ENCODE results near the gene CRKL. TPM values are rescaled to one million over a fixed set of nuclear protein-coding genes. Genes with fewer than 3 reads are reported as not detected.

The CRKL gene
- total RNA-seq, 1 experiment from 2014 or later = 106 TPM

DNA sequence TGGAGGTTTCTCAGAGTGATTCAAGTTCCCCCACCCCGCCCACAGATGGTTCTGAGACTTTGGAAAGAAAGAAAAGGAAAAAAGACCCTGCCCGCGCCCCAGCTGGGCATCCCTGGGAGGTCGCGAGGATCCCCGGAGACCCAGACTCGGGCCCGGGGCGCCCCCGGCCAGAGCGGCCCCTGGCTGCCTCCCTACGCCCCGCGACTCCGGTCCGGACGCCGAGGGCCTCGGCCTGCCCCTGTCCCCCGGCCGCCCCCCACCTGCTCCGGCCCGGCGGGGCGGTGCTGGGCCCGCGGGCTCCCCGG lies 47.5 kb downstream of the CRKL start:
- Histone ChIP-seq H3K18ac (ENCODE audit: insufficient read length, low read depth, low read length) (no peak overlapping the region), H3K79me1 (ENCODE audit: insufficient read depth, low read depth, low read length, poor library complexity, severe bottlenecking) (no peaks in the 10 kb centered on the region), H3K4me2 (ENCODE audit: insufficient read depth, insufficient read length, low read length) (peak overlapping the region; percentile 9), H4K5ac (ENCODE audit: insufficient read length, low read depth, low read length) (no peak overlapping the region), H2BK120ac (ENCODE audit: low read depth, low read length, poor library complexity, severe bottlenecking) (no peak overlapping the region), H2AFZ (ENCODE audit: low read length) (no peak overlapping the region), H2BK20ac (ENCODE audit: low read depth, low read length, poor library complexity, severe bottlenecking) (no peak overlapping the region), H3K23ac (ENCODE audit: insufficient read length, low read depth, low read length) (no peak overlapping the region), H2BK15ac (ENCODE audit: low read depth, low read length) (no peak overlapping the region), H2BK5ac (ENCODE audit: insufficient read length, low read length) (no peak overlapping the region), H4K20me1 (ENCODE audit: control insufficient read depth, insufficient read depth, insufficient read length) (no peaks in the 10 kb centered on the region), H3K56ac (ENCODE audit: insufficient read length, low read depth, low read length) (no peak overlapping the region), H3T11ph (ENCODE audit: low read length) (no peak overlapping the region), H3K9ac (ENCODE audit: extremely low read depth, insufficient read length, low read length) (no peak overlapping the region), H4K8ac (replicated peaks; ENCODE audit: insufficient read length, low read depth, low read length) (no peak overlapping the region), H3K23me2 (ENCODE audit: insufficient read length, low read depth, low read length, poor library complexity, severe bottlenecking) (no peaks in the 10 kb centered on the region), H2BK12ac (ENCODE audit: insufficient read length, low read depth, low read length) (no peak overlapping the region), H3K79me2 (ENCODE audit: insufficient read depth, low read length) (no peaks in the 10 kb centered on the region), H2AK5ac (ENCODE audit: insufficient read length, low read length) (no peak overlapping the region), H3K4ac (ENCODE audit: low read depth, low read length) (no peak overlapping the region), H3K14ac (ENCODE audit: insufficient read depth, low read length) (no peak overlapping the region), H4K91ac (ENCODE audit: insufficient read length, low read depth, low read length) (no peak overlapping the region), H3K27ac (ENCODE audit: insufficient read length, low read depth, low read length) (no peak overlapping the region), H3K4me1 (ENCODE audit: insufficient read depth, low read length) (no peaks in the 10 kb centered on the region; the same call in 1 of the 2 replicates), H3K27me3 (ENCODE audit: insufficient read depth, low read length) (peaks cover 31% of the 10 kb centered on the region; the same call in 1 of the 2 replicates), H3K9me3 (ENCODE audit: control insufficient read depth, low read depth, low read length) (no peaks in the 10 kb centered on the region)
- Mint-ChIP-seq H3K4me3 (peak overlapping the region; percentile 53 to 84), H3K4me1 (peaks cover 18 to 23% of the 10 kb centered on the region in 2 experiments), H3K36me3 (ENCODE audit: insufficient read depth in 1 of 3, low read depth in 3 of 3) (no peaks in the 10 kb centered on the region), H3K9me3 (no peaks in the 10 kb centered on the region; a peak in 1 of 5 replicates), H3K27me3 (ENCODE audit: low read depth) (peaks cover 82% of the 10 kb centered on the region), H3K27ac (no peak overlapping the region; a peak in 1 of 7 replicates)
- TF ChIP-seq, protein P1, sequence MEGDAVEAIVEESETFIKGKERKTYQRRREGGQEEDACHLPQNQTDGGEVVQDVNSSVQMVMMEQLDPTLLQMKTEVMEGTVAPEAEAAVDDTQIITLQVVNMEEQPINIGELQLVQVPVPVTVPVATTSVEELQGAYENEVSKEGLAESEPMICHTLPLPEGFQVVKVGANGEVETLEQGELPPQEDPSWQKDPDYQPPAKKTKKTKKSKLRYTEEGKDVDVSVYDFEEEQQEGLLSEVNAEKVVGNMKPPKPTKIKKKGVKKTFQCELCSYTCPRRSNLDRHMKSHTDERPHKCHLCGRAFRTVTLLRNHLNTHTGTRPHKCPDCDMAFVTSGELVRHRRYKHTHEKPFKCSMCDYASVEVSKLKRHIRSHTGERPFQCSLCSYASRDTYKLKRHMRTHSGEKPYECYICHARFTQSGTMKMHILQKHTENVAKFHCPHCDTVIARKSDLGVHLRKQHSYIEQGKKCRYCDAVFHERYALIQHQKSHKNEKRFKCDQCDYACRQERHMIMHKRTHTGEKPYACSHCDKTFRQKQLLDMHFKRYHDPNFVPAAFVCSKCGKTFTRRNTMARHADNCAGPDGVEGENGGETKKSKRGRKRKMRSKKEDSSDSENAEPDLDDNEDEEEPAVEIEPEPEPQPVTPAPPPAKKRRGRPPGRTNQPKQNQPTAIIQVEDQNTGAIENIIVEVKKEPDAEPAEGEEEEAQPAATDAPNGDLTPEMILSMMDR (conservative IDR thresholded peaks at IDR 0.05) = no peak
- no peak for DNase-seq
- no CpG with 5 or more reads among the region's 28 CpGs for WGBS (ENCODE audit: extremely low coverage, insufficient read length, low lambda C conversion rate)
